HepG2 (cell line): Measurements from ENCODE around the gene FTL. TPM values are rescaled to one million over a fixed set of nuclear protein-coding genes. Genes with fewer than 3 reads are reported as not detected.

ENCODE experiments used
- ATAC-seq: fragments of 200-7000 bp; cut with Tn5 transposase; 3 replicates; pipeline ENCODE4 v1.9.1; 2020; ENCODE audit warnings: mild to moderate bottlenecking, moderate library complexity
- BruUV-seq: library from RNA; stranded (reverse); fragments of 400-500 nt; replicated peaks from 2 replicates; lab custom pipeline; 2021; lab: Mats Ljungman, UMichigan
- CTCF ChIA-PET: fragments of 300-600 bp; formaldehyde crosslinking; extraction: SDS; loops from one replicate; lab custom pipeline; 2021; ENCODE audit warnings: low total read pairs, inconsistent platforms, low intra/inter-chr PET ratio; lab: Yijun Ruan, JAX
- POLR2A ChIA-PET: fragments of 350-600 bp; sonication (Branson Sonifier 250); formaldehyde crosslinking; loops from one replicate; lab custom pipeline; 2020; ENCODE audit warnings: antibody characterized with exemption, inconsistent platforms; lab: Yijun Ruan, JAX
- DNase-seq: peaks from one replicate; pipeline ENCODE4 v3.0.0-alpha.2; 2015; ENCODE audit warnings: low spot score
- FAIRE-seq: peaks from 3 replicates; lab custom pipeline; 2011; peaks lifted over from hg19 to GRCh38; lab: Jason Lieb, UNC
- H2AFZ ChIP-seq: one replicate; pipeline ENCODE4 v1.6.1; 2011; ENCODE audit warnings: low read length, inconsistent platforms
- H3K27ac ChIP-seq: fragments of 300-600 bp; 3 replicates; pipeline ENCODE4 v1.8.0; 2011; ENCODE audit warnings: mixed run types, mild to moderate bottlenecking, mixed read lengths, low read length, inconsistent platforms; ENCODE audit not compliant: insufficient read depth; ENCODE audit errors: extremely low read length
- H3K27me3 ChIP-seq, 2 experiments: fragments of 200-600 bp in 1 of 2; 2 replicates in 1 of 2; 3 replicates in 1 of 2; pipeline versions ENCODE4 v1.6.0 to v1.8.0; 2011; ENCODE audit warnings: low read length in 2 of 2, mild to moderate bottlenecking in 2 of 2, moderate library complexity in 2 of 2, inconsistent platforms in 1 of 2; ENCODE audit not compliant: insufficient read depth in 2 of 2, control insufficient read depth in 1 of 2
- H3K36me3 ChIP-seq, 2 experiments: fragments of 200-600 bp in 1 of 2; replicated peaks in 1 of 2; 2 replicates in 1 of 2; 3 replicates in 1 of 2; pipeline versions ENCODE4 v1.5.1 to v1.8.0; 2011; ENCODE audit warnings: low read length in 2 of 2, inconsistent platforms in 1 of 2; ENCODE audit not compliant: insufficient read depth in 2 of 2, control insufficient read depth in 1 of 2
- H3K4me1 ChIP-seq: 2 replicates; pipeline ENCODE4 v1.5.1; 2012; ENCODE audit warnings: low read length, inconsistent platforms; ENCODE audit not compliant: insufficient read depth
- H3K4me2 ChIP-seq: 2 replicates; pipeline ENCODE4 v1.6.0; 2011; ENCODE audit warnings: low read depth, low read length, inconsistent platforms
- H3K4me3 ChIP-seq, 3 experiments: fragments of 200-600 bp in 1 of 3; sonication (generic), shearing (Covaris generic) in 1 of 3; replicated peaks in 1 of 3; 2 replicates each; pipeline ENCODE4 v1.5.1; 2011 to 2016; ENCODE audit warnings: low read length in 3 of 3, inconsistent platforms in 2 of 3, low read depth in 2 of 3, mild to moderate bottlenecking in 2 of 3, control low read depth in 1 of 3, mixed read lengths in 1 of 3; ENCODE audit not compliant: insufficient read depth in 1 of 3
- H3K79me2 ChIP-seq: one replicate; pipeline ENCODE4 v1.6.1; 2011; ENCODE audit warnings: low read length, inconsistent platforms; ENCODE audit not compliant: insufficient read depth
- H3K9ac ChIP-seq: 2 replicates; pipeline ENCODE4 v1.6.0; 2011; ENCODE audit warnings: mild to moderate bottlenecking, low read depth, low read length, inconsistent platforms; ENCODE audit not compliant: insufficient read depth
- H3K9me3 ChIP-seq: 2 replicates; pipeline ENCODE4 v1.5.1; 2012; ENCODE audit warnings: mild to moderate bottlenecking, low read length
- H4K20me1 ChIP-seq: 2 replicates; pipeline ENCODE4 v1.6.0; 2011; ENCODE audit warnings: inconsistent platforms, mild to moderate bottlenecking, low read length, moderate library complexity; ENCODE audit not compliant: insufficient read depth
- AGO2 ChIP-seq: fragments of 200-400 bp; formaldehyde crosslinking; optimal IDR thresholded peaks from 2 replicates; pipeline ENCODE3; 2017; ENCODE audit warnings: mild to moderate bottlenecking, low read depth, low read length, moderate library complexity
- PCBP1 ChIP-seq: fragments of 200-400 bp; formaldehyde crosslinking; IDR thresholded peaks from 2 replicates; pipeline ENCODE4 v1.6.1; 2017; ENCODE audit warnings: mild to moderate bottlenecking, low read depth, low read length, borderline replicate concordance
- PREB ChIP-seq: sonication (generic); formaldehyde crosslinking; IDR thresholded peaks from 2 replicates; pipeline ENCODE4 v1.4.0; 2020; ENCODE audit warnings: missing genetic modification reagents
- RBFOX2 ChIP-seq: fragments of 200-400 bp; formaldehyde crosslinking; IDR thresholded peaks from 2 replicates; pipeline ENCODE4 v1.6.1; 2017; ENCODE audit warnings: low read depth, mild to moderate bottlenecking, low read length
- SNAPC4 ChIP-seq: sonication (generic); formaldehyde crosslinking; IDR thresholded peaks from 2 replicates; pipeline ENCODE4 v1.4.0; 2020; ENCODE audit warnings: mild to moderate bottlenecking, missing genetic modification reagents
- TCF7 ChIP-seq: sonication (generic); IDR thresholded peaks from 2 replicates; pipeline ENCODE4 v1.6.1; 2016; ENCODE audit warnings: antibody characterized with exemption, low read depth
- ZNF746 ChIP-seq: sonication (generic); formaldehyde crosslinking; IDR thresholded peaks from 2 replicates; pipeline ENCODE4 v1.8.0; 2022; ENCODE audit warnings: mild to moderate bottlenecking, missing genetic modification reagents
- ZNF768 ChIP-seq: sonication (generic); formaldehyde crosslinking; IDR thresholded peaks from 2 replicates; pipeline ENCODE4 v1.4.0; 2020; ENCODE audit warnings: missing genetic modification reagents
- whole genome bisulfite sequencing: methylation state at CpG from one replicate; pipeline ENCODE4 v1.1.6; 2017; ENCODE audit warnings: low lambda C conversion rate; 5-methylcytosine and 5-hydroxymethylcytosine counted together
- in situ Hi-C: cut with HindIII; loops from 2 replicates; pipeline ENCODE4 v1.10.0; 2017; ENCODE audit warnings: low pct_unique_long_range_greater_than_20kb; ENCODE audit not compliant: extremely low pct_ligation_motif_present
- intact Hi-C: fragments of 100-400 bp; cut with micrococcal nuclease; formaldehyde crosslinking; loops from one replicate; pipeline ENCODE4 v1.10.0; 2022; ENCODE audit not compliant: unreplicated experiment
- polyA plus RNA-seq, 8 experiments: library from polyadenylated mRNA; depleted of rRNA in 3 of 8; stranded (reverse) in 7 of 8; unstranded in 1 of 8; fragments of >200 nt; fragmentation: Illumina TruSeq in 4 of 8; extraction: Trizol in 4 of 8; gene quantifications; 2 replicates each; pipeline versions ENCODE4 v1.2.1 to v1.2.3, GENCODE V29; 2011 to 2016; ENCODE audit warnings: low read depth in 4 of 8, missing spikeins in 1 of 8, mixed read lengths in 1 of 8; ENCODE audit not compliant: insufficient read depth in 1 of 8
- total RNA-seq, 5 experiments: library from RNA; depleted of rRNA; stranded (reverse); fragments of >200 nt; fragmentation: Illumina TruSeq; extraction: Trizol; gene quantifications; 2 replicates each; pipeline ENCODE4 v1.2.3, GENCODE V29; 2016; ENCODE audit warnings: low read depth in 1 of 5
- TF ChIP-seq, protein P1 (sequence below): sonication (generic); formaldehyde crosslinking; IDR thresholded peaks from 2 replicates; pipeline ENCODE4 v1.4.0; 2020; ENCODE audit warnings: missing genetic modification reagents

FTL gene
- total and polyA plus RNA-seq, 2 of the 13 experiments (the other 11 are each of a cell fraction or from before 2014, with no cell fraction given): 2,721 to 8,800 TPM

- 97% methylated on average over 32 of the region's 45 CpGs for WGBS
- no peak overlapping the region for H2AFZ ChIP-seq
- TF ChIP-seq, protein P1, sequence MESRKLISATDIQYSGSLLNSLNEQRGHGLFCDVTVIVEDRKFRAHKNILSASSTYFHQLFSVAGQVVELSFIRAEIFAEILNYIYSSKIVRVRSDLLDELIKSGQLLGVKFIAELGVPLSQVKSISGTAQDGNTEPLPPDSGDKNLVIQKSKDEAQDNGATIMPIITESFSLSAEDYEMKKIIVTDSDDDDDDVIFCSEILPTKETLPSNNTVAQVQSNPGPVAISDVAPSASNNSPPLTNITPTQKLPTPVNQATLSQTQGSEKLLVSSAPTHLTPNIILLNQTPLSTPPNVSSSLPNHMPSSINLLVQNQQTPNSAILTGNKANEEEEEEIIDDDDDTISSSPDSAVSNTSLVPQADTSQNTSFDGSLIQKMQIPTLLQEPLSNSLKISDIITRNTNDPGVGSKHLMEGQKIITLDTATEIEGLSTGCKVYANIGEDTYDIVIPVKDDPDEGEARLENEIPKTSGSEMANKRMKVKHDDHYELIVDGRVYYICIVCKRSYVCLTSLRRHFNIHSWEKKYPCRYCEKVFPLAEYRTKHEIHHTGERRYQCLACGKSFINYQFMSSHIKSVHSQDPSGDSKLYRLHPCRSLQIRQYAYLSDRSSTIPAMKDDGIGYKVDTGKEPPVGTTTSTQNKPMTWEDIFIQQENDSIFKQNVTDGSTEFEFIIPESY (CRISPR knock-in tag): peak; percentile 6; the same call in 1 of the 2 replicates
- no peak for TF ChIP-seq PREB (CRISPR knock-in tag)
- peak; percentile 15; the same call in 1 of the 2 replicates for TF ChIP-seq ZNF768
- peak; percentile 61 for TF ChIP-seq AGO2
- no peak for TF ChIP-seq TCF7
- TF ChIP-seq ZNF746 (CRISPR knock-in tag): no peak
- 0 out of 2 replicates have a peak, but pooled peaks have one; percentile 23 for TF ChIP-seq PCBP1
- TF ChIP-seq SNAPC4 (CRISPR knock-in tag): 0 out of 2 replicates have a peak, but pooled peaks have one; percentile 31
- peak; percentile 54; the same call in 1 of the 2 replicates for TF ChIP-seq RBFOX2
- TF ChIP-seq, all 625 proteins: peak for 6
- CTCF ChIA-PET: interaction anchor here (0.9 kb wide), 1 partner anchor 35 kb away, joined by 4 read pairs; no protein-coding TSS in a partner anchor
- Histone ChIP-seq H3K36me3 (peaks cover 9 to 34% of the 10 kb centered on the region in 2 experiments), H3K4me1 (peaks cover 18% of the 10 kb centered on the region), H3K4me2 (no peak overlapping the region), H3K9ac (no peak overlapping the region), H3K27me3 (no peaks in the 10 kb centered on the region; a peak in 1 of 5 replicates), H3K79me2 (peaks cover 19% of the 10 kb centered on the region), H3K27ac (no peak overlapping the region), H3K9me3 (no peaks in the 10 kb centered on the region), H4K20me1 (peaks cover 33% of the 10 kb centered on the region), H3K4me3 (no peak overlapping the region)
- BruUV-seq: no TSS peak
- FAIRE-seq (no peak), ATAC-seq (peak; percentile 3), DNase-seq (no peak)
- intact Hi-C loops: loop anchor here (2.0 to 10.0 kb wide), 3 partner anchors 35 to 185 kb away; partner anchors contain the start of gene PPP1R15A
- POLR2A ChIA-PET: interaction anchor here (1.0 to 3.8 kb wide), 9 partner anchors 8 to 174 kb away, joined by 4 to 24 read pairs (median 10); partner anchors contain the start of genes BAX, DHDH, GYS1 and PPP1R15A
- in situ Hi-C loops: no loop called here
Measured at GRCh38 chr19:48969276-48970138, 4.4 kb downstream of the FTL start.
